Measurements from ENCODE around the gene RNASE7.

Gene RNASE7

GRCh38 chr14:21075719-21076437 lies 33.7 kb downstream of the RNASE7 start:
- TF ChIP-seq CTCF (conservative IDR thresholded peaks at IDR 0.05), result no peak
- H3K27ac ChIP-seq, result no peak overlapping the region

- no peak for TF ChIP-seq CTCF (conservative IDR thresholded peaks at IDR 0.05)
- no peak overlapping the region for H3K27ac ChIP-seq
Observed at GRCh38 chr14:21077672-21078071, 35.5 kb downstream of the RNASE7 start.

GRCh38 chr14:21078287-21078686 lies 36.1 kb downstream of the RNASE7 start:
- no peak overlapping the region for H3K27ac ChIP-seq
- no peak for TF ChIP-seq CTCF (conservative IDR thresholded peaks at IDR 0.05)

- H3K27ac ChIP-seq, result no peak overlapping the region
- TF ChIP-seq CTCF (conservative IDR thresholded peaks at IDR 0.05), result no peak
Observed at GRCh38 chr14:21078726-21079125, 36.6 kb downstream of the RNASE7 start.

- no peak for TF ChIP-seq CTCF (conservative IDR thresholded peaks at IDR 0.05)
- H3K27ac ChIP-seq, result no peak overlapping the region
Observed at GRCh38 chr14:21081521-21082142, 39.5 kb downstream of the RNASE7 start.

GRCh38 chr14:21083565-21084325 lies 41.6 kb downstream of the RNASE7 start:
- H3K27ac ChIP-seq, result no peak overlapping the region
- no peak for TF ChIP-seq CTCF (conservative IDR thresholded peaks at IDR 0.05)

GRCh38 chr14:21084396-21084795 lies 42.2 kb downstream of the RNASE7 start:
- no peak for TF ChIP-seq CTCF (conservative IDR thresholded peaks at IDR 0.05)
- no peak overlapping the region for H3K27ac ChIP-seq
